ENCODE measurements around the gene RBM47. TPM values are rescaled to one million over a fixed set of nuclear protein-coding genes. Genes with fewer than 3 reads are reported as not detected.

The RBM47 gene
- total RNA-seq, 2 experiments from 2014 or later, result 0.27 to 0.92 TPM

DNA sequence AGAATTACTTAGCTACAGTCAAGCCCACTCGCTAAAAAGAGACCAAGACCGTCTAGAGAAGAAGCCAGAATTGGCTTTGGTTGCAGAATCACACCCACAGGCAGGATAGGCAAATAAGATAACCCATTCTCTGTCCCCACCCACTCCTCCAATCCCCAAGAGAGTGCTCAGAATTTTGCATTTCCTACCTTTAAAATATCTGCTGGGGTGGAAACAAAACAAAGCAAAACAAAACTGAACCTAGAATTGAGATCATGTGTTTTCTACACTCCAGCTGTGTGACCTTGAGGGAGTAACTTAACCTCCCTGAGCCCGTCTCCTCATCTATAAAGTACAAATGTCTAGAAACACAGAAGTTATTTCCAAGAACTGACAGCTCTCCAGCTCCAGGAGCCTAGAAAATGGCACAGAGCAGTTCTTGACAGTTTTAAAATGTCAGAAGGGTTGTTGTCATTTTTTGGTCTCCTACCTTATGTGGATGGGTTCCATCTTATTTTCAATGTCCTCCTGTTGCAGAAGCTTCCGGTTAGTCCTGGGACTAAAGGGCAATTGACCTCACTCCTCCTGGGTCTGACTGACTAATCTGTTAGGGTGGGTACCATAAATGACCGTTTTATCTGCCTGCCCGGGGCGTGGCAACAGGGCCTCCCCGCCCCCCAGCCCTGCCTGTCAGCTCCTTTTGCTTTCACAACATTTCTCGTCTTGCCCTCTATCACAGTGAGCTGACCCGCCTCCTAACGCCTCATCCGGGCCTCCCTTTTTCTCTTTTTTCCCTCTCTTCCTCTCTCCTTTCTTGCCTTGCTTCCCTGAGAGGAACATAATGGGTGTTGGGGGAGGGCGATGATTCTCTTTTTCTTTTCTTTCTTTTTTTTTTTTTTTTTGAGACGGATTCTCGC lies 114.0 kb downstream of the RBM47 start:
- Mint-ChIP-seq H3K4me3 (no peak overlapping the region), H3K4me1 (ENCODE audit: low read depth) (no peaks in the 10 kb centered on the region), H3K36me3 (ENCODE audit: low read depth) (no peaks in the 10 kb centered on the region), H3K27me3 (no peaks in the 10 kb centered on the region), H3K9me3 (no peaks in the 10 kb centered on the region), H3K27ac (no peak overlapping the region)
- Histone ChIP-seq H3K4me3 (ENCODE audit: low read length) (no peak overlapping the region), H3K9me3 (ENCODE audit: control insufficient read depth in 1 of 2, insufficient read depth in 1 of 2, low read length in 2 of 2) (peaks cover 0 to 4% of the 10 kb centered on the region in 2 experiments), H3K4me1 (ENCODE audit: insufficient read depth, low read length) (no peaks in the 10 kb centered on the region), H3K27me3 (ENCODE audit: control insufficient read depth in 1 of 2, insufficient read depth in 2 of 2, low read length in 2 of 2) (no peaks in the 10 kb centered on the region), H3K27ac (ENCODE audit: low read depth in 1 of 2, low read length in 2 of 2) (no peak overlapping the region), H3K36me3 (ENCODE audit: insufficient read depth, low read length) (no peaks in the 10 kb centered on the region)
- intact Hi-C loops (cut with DNase I, micrococcal nuclease), result no loop called here
- TF ChIP-seq, protein P1, sequence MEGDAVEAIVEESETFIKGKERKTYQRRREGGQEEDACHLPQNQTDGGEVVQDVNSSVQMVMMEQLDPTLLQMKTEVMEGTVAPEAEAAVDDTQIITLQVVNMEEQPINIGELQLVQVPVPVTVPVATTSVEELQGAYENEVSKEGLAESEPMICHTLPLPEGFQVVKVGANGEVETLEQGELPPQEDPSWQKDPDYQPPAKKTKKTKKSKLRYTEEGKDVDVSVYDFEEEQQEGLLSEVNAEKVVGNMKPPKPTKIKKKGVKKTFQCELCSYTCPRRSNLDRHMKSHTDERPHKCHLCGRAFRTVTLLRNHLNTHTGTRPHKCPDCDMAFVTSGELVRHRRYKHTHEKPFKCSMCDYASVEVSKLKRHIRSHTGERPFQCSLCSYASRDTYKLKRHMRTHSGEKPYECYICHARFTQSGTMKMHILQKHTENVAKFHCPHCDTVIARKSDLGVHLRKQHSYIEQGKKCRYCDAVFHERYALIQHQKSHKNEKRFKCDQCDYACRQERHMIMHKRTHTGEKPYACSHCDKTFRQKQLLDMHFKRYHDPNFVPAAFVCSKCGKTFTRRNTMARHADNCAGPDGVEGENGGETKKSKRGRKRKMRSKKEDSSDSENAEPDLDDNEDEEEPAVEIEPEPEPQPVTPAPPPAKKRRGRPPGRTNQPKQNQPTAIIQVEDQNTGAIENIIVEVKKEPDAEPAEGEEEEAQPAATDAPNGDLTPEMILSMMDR (IDR thresholded peaks at IDR 0.05), result no peak
- ATAC-seq (ENCODE audit: poor library complexity) (no peak), DNase-seq (no peak)
- CTCF ChIA-PET, result no interaction called here
- POLR2A ChIA-PET, result no interaction called here

DNA sequence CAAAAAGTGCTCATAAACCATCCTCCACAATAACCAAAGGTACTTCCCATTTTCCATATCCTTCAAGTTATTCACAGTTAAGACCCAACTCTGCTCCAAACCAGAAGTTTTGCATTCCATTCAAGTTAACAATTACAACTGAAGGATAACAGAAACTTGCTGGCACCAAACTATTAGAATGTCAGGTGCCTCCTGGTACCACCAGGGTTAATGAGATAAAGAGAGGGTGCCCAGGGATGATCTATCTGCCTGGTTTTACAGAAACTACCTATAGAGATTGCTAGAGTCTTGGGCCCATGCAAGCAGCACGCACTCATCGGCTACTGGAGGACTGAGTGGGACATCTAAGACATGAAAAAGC lies 114.6 kb downstream of the RBM47 start:
- Mint-ChIP-seq H3K36me3 (ENCODE audit: low read depth) (no peaks in the 10 kb centered on the region), H3K27me3 (no peaks in the 10 kb centered on the region), H3K9me3 (no peaks in the 10 kb centered on the region), H3K4me3 (no peak overlapping the region), H3K27ac (no peak overlapping the region), H3K4me1 (ENCODE audit: low read depth) (no peaks in the 10 kb centered on the region)
- no peak overlapping the region for H3K4me3 ChIP-seq (ENCODE audit: low read length)
- POLR2A ChIA-PET, result no interaction called here
- DNase-seq (no peak), ATAC-seq (ENCODE audit: poor library complexity) (no peak)
- no peak overlapping the region for H3K27ac ChIP-seq (ENCODE audit: low read depth in 1 of 2, low read length in 2 of 2)
- TF ChIP-seq, protein P1 (IDR thresholded peaks at IDR 0.05), result no peak
- no peaks in the 10 kb centered on the region for H3K27me3 ChIP-seq (ENCODE audit: control insufficient read depth in 1 of 2, insufficient read depth in 2 of 2, low read length in 2 of 2)
- intact Hi-C loops (cut with DNase I, micrococcal nuclease), result no loop called here
- no peaks in the 10 kb centered on the region for H3K36me3 ChIP-seq (ENCODE audit: insufficient read depth, low read length)
- CTCF ChIA-PET, result no interaction called here
- H3K4me1 ChIP-seq (ENCODE audit: insufficient read depth, low read length), result no peaks in the 10 kb centered on the region
- H3K9me3 ChIP-seq (ENCODE audit: control insufficient read depth in 1 of 2, insufficient read depth in 1 of 2, low read length in 2 of 2), result peaks cover 0 to 4% of the 10 kb centered on the region in 2 experiments

DNA sequence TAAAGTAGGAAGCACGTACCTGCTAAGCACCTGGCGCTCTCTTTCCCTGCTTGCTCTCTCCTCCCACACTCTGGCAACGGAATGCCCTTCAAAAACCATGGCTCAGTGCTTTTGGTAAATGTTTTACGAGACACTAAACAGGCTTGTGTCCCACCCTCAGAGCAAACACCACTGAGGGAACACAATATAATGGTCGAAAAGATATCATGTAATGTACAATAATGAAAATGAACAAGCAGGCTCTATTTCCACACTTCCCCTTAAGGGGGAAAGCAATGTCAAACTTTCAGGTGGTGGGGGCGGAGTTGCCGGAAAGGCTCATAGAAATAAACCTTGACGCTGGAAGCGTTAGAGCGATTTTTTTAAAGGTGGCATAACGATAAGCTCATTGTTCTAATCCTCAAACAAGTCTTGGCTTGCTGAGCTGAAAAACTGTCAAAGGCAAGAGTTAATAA lies 115.1 kb downstream of the RBM47 start:
- H3K4me3 ChIP-seq (ENCODE audit: low read length), result no peak overlapping the region
- no peaks in the 10 kb centered on the region for H3K4me1 ChIP-seq (ENCODE audit: insufficient read depth, low read length)
- H3K9me3 ChIP-seq (ENCODE audit: control insufficient read depth in 1 of 2, insufficient read depth in 1 of 2, low read length in 2 of 2), result peaks cover 0 to 4% of the 10 kb centered on the region in 2 experiments
- no peaks in the 10 kb centered on the region for H3K36me3 ChIP-seq (ENCODE audit: insufficient read depth, low read length)
- Mint-ChIP-seq H3K4me3 (no peak overlapping the region), H3K36me3 (ENCODE audit: low read depth) (no peaks in the 10 kb centered on the region), H3K27ac (no peak overlapping the region), H3K4me1 (ENCODE audit: low read depth) (no peaks in the 10 kb centered on the region), H3K9me3 (no peaks in the 10 kb centered on the region), H3K27me3 (no peaks in the 10 kb centered on the region)
- DNase-seq (no peak), ATAC-seq (ENCODE audit: poor library complexity) (no peak)
- intact Hi-C loops (cut with DNase I, micrococcal nuclease), result no loop called here
- CTCF ChIA-PET, result no interaction called here
- H3K27ac ChIP-seq (ENCODE audit: low read depth in 1 of 2, low read length in 2 of 2), result no peak overlapping the region
- POLR2A ChIA-PET, result interaction anchor here (1.1 kb wide), 1 partner anchor 17 kb away, joined by 5 read pairs; no protein-coding TSS in a partner anchor
- TF ChIP-seq, protein P1 (IDR thresholded peaks at IDR 0.05), result no peak
- H3K27me3 ChIP-seq (ENCODE audit: control insufficient read depth in 1 of 2, insufficient read depth in 2 of 2, low read length in 2 of 2), result no peaks in the 10 kb centered on the region

Measured in CD4-positive, alpha-beta T cell (primary cell).